ENCODE measurements around the gene NCLN. TPM values are rescaled to one million over a fixed set of nuclear protein-coding genes. Genes with fewer than 3 reads are reported as not detected.

NCLN gene
- total RNA-seq, 1 donor from 2014 or later: 44.9 TPM

Other genes with a start within 250 kb of the NCLN start
- gene ZNF77, start 241.0 kb upstream of the NCLN start, total RNA-seq: 2.8 TPM
- gene TLE6, start 208.4 kb upstream of the NCLN start, total RNA-seq: 0.63 TPM
- 64.6 TPM for gene TLE2, start 156.7 kb upstream of the NCLN start, total RNA-seq
- gene TLE5, start 123.4 kb upstream of the NCLN start, total RNA-seq: 629 TPM
- gene GNA11, start 91.6 kb upstream of the NCLN start, total RNA-seq: 93.2 TPM
- 6.4 TPM for gene GNA15, start 49.9 kb upstream of the NCLN start, total RNA-seq
- gene S1PR4, start 7.2 kb upstream of the NCLN start, total RNA-seq: 2.4 TPM
- gene CELF5, start 38.7 kb downstream of the NCLN start, total RNA-seq: 0.49 TPM
- 254 TPM for gene NFIC, start 180.7 kb downstream of the NCLN start, total RNA-seq

Data from mucosa of gallbladder (tissue), 1 donor.